GM18498 (cell line): Measurements from ENCODE around the gene OR52W1.

Experiments
- ATAC-seq: cut with Tn5 transposase; IDR thresholded peaks from one replicate; pipeline ENCODE4 v1.9.1; 2021; ENCODE audit warnings: mild to moderate bottlenecking, moderate library complexity; ENCODE audit not compliant: unreplicated experiment

OR52W1 gene, protein sequence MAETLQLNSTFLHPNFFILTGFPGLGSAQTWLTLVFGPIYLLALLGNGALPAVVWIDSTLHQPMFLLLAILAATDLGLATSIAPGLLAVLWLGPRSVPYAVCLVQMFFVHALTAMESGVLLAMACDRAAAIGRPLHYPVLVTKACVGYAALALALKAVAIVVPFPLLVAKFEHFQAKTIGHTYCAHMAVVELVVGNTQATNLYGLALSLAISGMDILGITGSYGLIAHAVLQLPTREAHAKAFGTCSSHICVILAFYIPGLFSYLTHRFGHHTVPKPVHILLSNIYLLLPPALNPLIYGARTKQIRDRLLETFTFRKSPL

DNA sequence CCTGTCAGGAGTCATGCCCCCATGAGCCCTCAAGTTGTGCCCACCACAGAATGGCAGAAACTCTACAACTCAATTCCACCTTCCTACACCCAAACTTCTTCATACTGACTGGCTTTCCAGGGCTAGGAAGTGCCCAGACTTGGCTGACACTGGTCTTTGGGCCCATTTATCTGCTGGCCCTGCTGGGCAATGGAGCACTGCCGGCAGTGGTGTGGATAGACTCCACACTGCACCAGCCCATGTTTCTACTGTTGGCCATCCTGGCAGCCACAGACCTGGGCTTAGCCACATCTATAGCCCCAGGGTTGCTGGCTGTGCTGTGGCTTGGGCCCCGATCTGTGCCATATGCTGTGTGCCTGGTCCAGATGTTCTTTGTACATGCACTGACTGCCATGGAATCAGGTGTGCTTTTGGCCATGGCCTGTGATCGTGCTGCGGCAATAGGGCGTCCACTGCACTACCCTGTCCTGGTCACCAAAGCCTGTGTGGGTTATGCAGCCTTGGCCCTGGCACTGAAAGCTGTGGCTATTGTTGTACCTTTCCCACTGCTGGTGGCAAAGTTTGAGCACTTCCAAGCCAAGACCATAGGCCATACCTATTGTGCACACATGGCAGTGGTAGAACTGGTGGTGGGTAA lies at the start of gene OR52W1:
Gene OR52W1, plus strand, starts transcription at position 51 of the 637 bp plus-strand sequence. Its CDS starts 0 bp downstream, at position 51.
- no peak for ATAC-seq

DNA sequence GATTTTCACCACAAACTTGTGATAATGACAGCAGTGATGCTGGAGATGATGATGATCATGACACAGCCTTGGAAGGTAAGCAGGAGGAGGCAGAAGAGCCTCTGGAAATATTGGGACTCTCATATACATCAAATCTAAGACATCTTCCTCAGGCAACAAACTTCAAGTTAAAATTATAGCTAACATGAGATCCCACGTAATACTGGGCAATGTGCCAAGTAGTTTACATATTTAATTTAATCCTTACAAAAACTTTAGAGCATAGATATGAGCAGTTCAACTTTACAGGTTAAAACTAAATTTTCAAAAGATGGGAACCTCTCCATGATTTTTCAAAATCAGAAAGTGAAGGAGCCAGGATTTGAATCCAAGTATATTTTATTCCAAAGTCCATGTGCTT lies 47.9 kb upstream of the OR52W1 start:
- ATAC-seq = no peak

DNA sequence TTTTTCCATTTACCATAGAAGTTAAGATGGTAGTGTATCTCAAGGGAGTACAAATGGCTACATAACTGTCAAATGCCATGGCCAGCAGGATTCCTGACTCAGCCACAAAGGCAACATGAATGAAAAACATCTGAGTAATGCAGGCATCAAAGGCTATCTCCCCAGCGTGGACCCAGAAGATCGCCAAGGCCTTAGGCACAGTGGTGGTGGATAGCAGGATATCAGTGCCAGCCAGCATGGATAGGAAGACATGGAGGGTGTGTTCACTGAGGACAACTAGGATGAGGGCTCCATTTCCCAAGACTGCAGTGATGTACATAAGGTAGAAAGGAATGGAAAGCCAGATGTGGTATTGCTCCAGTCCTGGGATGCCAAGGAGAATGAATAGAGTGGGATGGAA lies 46.9 kb upstream of the OR52W1 start:
- ATAC-seq = no peak

DNA sequence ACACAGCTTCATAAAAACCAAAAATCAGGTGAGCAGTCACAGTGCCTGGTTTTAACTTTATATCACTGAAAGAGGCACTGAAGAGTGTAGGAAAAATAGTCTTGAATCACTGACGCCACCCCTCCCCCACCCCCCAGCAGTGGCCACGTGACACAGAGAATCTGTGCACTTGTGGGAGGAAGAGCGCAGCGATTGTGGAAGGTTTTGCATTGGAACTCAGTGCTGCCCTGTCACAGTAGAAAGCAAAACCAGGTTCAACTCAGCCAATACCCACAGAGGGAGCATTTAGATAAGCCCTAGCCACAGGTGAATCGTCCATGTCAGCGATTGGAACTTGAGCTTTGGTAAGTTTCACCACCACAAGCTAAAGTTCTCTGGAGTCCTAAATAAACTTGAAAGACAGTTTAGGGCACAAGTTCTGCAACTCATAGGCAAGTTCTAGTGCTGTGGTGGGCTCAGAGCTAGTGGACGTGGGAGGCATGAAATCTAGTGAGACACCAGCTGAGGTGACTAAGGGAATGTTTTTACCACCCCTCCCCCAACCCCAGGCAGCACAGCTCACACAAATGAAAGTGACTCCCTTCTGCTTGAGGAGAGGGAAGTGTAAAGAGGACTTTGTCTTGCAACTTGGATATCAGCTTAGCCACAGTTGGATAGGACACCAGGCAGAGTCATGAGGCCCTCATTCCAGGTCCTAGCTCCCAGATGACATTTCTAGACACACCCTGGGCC lies 42.2 kb upstream of the OR52W1 start:
- no peak for ATAC-seq

DNA sequence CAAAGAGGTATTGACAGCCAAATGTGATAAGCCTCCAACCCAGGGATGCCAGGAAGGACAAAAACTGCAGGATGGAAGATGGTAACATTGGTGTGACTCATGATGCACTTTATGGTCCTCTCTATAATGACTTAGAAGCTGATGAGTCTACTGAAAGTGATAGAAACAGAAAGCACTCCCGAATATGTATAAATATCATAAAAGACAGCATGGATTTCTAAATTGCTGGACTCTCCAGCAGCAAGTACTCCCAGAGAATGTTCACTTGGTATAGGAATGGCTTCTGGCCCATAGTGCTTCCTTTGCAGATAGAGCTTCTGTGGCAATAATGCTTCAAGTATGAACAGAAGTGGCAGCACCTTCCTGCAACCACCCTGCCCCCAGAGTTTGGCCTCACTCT lies 28.8 kb upstream of the OR52W1 start, which contains the start of gene OR52B2:
Gene OR52B2, minus strand, starts transcription at position 101 of the 400 bp plus-strand sequence. Its CDS starts 0 bp downstream, at position 101.
- ATAC-seq = no peak

DNA sequence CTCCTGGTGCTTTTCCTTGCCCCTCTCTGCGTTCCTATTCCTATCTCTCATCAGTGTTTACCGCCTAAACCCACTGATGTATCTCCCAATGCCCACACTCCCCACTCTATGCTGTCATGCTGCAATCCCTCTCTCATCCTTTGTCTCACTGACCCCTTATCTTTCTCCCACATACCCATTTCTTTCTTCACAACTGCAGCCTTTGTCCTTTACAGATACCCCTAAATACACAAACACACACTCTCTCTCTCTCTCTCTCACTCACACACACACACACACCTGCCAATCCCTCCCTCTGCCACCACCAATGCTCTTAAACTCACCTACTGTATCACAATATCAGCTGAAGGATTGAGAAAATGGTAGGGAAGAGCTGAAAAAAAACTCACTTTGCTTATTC lies 23.6 kb upstream of the OR52W1 start:
- ATAC-seq = no peak

DNA sequence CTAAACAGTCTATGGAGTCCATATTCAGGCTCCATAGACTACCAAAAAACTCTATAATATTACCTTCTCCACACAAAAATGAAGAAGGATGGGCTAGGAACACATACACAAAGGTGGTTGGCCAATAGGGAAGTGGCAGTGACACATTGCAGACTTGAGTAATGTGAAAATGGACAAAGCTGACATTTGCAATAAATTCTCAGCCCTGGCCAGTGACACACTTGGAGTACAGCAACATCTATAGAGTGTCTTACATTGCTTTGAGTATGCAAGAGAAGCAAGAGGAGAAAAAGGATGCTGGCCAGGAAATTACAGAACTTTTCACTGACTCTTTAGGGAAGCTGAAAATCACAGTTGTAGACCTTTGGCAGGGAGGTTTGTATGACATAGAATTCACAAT lies 7.3 kb upstream of the OR52W1 start:
- no peak for ATAC-seq

DNA sequence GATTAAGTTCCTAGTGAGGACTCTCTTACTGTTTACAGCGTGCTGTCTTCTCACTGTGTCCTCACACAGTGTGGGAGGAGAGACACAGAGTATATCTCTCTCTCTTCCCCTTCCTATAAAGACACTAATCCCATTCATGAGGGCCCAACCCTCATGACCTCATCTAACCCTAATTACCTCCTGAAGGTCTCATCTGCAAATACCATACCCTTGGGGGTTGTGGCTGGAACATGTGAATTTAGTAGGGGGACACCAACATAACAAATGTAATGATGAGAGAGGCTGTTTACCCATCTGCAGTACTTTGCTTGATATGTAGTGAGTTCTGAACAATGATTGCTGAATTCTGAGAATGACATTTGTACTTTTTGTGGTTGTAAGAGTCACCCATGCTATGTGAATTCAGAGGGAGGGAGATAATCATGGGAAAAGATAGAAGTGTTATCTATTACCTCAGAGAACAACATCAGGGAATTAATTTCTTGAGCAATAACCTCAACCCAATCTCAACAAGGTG lies 4.9 kb upstream of the OR52W1 start:
- ATAC-seq = no peak

DNA sequence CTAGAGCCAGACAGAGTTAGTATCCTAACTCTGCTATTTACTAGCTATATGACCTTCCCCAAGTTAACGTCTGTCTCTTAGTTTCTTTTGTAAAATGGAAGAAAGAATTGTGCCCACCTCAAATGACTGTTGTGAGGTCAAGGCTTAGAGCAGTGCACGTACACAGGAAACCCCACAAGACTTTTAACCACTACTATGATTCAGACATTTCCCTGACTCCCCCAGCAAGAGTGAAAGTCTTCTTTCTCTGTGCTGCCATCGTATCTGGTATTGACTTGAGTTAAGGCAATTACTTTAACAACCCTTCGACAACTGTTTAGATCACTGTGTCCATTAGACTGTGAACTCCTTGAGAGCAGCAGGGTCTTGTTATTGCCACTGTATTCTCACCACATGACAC lies 2.6 kb upstream of the OR52W1 start:
- ATAC-seq = no peak

DNA sequence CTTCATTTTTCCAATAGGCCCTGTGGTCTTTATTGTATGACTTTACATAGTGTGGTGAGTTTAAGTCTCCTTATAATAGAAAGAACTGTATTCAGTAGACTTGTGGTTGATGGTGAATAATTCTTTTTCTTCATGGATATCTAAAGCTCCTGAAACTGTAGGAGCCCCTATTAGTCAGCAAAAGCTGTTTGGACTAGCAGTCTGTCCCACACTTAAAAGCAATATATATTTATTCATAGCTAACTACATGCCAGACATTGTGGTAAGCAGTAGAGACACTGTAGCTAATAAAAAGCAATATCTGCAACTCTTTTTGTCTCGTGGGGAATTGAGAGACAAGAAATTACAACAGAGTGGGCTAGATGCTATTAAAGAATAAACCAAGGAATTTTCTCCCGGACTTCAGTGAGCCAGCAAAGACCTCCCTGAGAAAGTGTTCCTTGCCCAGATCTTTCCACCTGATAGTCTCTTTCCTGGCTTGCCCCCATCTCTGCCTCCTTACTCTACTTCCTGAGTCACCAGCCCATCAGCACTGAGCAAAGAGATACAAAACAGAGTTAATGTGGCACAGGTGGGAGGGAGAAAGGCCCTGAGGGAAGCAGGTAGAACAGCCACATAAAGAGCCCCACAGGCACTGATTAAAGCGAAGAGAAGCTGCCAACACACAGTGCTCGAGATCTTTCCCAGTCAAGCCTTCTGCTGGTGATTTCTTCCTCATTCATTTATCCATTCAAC lies 1.4 kb upstream of the OR52W1 start:
- no peak for ATAC-seq

DNA sequence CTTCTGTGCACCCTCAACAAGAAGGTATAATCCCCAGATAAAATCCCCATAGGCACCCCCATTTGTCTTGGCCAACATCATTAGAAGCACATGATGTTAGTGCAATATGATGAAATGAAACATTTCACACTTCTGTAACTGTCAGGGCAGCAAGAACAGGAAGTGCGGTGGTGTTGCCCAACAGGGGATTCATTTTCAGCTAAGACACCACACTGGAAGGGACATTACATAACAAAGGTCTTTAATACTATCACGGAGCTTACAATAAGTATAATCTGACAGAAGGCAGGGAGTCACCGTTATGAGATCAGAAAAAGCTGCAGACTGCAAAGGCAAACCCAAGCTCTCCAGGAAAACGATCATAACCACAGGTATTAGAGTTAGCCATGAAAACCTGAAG lies 2.0 kb downstream of the OR52W1 start:
- ATAC-seq = no peak

DNA sequence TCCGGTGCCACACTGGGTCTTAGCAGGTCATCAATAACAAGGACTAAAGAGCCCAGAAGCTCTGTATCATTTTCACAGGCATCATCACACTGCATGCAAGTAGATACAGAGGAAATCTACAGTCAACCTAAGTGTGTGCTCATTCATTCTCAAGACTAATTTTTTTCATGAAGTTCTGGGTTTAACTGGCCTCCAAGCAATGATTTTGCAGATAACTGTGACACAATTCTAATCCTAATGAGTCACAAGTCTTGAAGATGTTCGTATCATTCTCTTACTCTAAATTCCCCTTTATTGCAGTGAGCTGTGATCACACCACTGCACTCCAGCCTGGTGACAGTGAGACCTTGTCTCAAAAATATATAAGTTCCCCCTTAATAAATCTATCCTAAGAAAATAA lies 2.5 kb downstream of the OR52W1 start:
- no peak for ATAC-seq

DNA sequence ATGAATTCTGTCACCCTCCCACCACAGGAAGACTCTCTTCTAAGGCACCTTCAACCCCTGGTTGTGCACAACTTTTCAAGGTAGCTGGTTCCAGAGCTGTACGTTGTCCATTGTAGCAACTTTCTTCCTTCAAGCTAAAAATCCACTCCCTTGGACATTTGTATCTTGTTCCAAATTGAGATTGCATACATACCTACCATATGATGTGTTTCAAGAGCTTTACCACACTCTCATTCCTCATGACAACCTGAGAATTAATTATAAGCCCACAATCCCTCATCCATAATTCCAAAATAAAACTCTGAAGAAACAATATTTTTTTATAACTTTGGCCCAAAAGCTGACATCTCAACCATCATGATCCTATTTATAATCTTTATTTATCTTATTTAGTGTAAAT lies 3.0 kb downstream of the OR52W1 start:
- no peak for ATAC-seq

DNA sequence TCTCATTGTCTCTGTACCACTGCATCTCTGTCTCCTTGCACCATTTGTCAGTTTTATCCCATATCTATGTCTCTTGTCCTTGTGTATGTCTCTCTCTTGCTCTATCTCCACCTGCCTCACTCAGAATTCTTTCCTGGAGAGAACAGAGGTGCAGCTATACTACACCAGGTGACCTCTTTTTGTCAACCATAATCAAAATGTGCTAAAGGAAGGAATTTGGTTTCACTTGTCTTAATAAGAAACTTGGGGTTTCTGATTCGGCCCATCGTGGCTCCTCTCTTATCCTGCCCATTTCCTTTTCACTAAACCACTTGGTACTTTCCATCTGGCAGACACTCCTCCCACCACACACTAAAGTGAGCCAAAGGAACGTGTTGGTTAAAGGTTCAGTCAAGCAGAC lies 4.3 kb downstream of the OR52W1 start:
- peak; percentile 77 for ATAC-seq

DNA sequence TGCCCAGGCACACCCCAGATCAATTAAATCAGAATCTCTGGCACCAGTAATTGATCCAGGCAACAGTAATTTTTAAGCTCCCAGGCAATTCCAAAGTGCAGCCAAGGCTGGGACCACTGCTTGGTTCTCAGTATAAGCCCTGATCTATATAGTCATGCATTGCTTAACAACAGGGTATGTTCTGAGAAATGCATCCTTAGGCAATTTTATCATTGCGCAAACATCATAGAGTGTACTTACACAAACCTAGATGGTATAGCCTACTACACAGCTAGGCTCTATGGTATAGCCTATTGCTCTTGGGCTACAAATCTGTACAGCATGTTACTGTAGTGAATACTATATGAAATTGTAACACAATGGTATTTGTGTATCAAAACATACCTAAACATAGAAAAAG lies 5.7 kb downstream of the OR52W1 start:
- ATAC-seq = no peak

DNA sequence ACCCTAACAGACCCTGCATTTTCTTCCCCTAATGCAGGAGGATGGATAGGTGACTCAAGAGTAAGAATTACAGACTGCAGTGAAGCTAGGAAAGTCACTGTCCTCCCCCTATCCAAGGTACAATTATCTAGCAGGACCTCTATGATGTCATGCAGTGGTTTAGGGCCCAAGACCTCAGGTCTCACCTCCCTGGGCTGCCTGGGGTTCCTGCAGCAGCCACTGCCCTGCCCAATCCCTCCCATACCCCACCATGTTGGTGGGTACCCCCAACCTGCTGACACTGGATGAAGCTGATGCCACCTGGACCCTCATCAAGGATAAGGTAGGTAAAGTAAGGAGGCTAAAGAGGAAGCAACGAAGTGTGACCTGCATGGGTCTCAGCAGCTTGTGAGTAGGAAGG lies 6.3 kb downstream of the OR52W1 start, which contains the start of gene C11orf42:
Gene C11orf42, plus strand, starts transcription at position 192 of the 400 bp plus-strand sequence. Its CDS starts 59 bp downstream, at position 251.
- ATAC-seq = no peak

DNA sequence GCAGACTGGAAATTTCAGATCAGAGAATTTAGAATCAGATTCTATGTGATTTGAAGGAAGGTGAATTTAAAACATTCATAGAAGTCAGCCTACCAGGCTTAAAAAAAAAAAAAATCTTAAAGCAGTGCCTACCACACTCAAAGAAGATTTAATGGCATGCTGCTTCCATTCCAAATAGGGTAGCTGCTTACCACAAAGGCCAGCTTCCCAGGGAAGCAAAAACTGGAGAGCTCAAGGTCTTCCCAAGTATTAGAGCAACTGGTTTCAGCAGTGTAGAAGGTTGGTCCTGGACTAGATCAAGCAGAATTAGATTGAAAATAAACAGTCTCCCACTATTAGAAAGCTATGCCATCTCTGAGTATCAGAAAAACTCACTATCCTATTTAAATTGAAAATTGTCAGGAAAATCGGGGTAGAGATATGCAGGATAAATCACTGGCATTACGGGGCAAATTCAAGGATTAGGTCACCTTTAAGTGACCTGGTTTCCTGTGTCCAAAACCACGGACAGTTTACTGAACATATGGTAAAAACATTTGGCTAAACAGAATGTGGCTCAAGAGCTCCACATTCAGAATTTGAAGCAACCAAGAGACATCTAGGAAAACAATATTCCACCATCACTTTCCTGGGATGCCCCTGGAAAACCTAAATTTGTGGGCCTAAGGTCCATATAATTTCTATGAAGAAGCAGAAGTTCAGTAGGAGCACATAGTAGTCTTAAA lies 7.6 kb downstream of the OR52W1 start:
- no peak for ATAC-seq

DNA sequence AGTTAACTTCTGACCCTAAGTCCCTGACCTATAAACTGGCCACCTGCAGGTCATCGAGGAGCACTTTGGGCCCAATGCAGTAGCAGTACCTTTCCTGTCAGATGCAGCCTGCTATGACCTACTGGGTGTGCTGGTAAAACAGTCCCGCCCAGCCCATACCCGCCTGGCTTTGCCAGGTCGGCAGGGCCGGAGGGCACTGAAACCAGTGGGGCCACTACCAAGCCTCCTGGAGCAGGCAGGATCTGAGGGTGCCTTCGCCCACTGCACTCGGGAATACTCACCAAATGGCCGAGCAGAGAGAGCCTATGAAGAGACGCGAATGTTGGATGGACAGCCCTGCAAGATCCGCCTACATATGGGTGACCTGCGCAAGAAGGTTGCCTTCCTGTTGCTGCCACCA lies 10.8 kb downstream of the OR52W1 start:
- ATAC-seq = no peak

DNA sequence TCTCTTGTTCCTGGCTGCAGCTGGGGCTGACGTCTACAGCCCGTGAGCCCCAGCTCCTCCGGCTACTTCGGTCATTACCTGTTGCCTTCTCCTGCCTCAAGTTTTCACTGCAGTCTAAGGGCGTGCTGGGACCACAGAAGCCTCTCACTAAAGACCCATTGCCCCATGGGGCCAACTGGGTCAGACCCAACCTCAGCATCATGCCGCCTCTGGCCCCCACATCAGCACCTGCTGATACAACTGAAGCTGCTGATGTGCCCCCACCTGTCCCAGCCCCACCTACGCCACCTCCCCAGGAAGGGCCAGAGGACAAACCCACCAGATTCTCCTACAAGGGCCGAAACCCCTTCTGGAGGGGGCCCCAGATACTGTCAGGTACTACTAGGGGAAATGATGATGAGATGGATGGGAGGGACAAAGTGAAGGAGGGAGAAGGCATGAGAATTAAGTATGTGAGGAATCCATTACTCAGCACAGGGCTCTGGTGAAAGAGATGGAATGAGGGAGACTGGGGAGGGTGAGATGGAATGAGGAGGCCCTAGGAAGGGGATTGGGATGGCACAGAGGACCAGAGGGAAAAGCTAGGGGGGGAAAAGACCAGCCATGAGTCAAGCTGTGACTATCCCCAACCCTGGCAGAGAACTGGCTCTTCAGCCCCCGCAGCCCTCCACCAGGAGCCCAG lies 11.4 kb downstream of the OR52W1 start:
- no peak for ATAC-seq

DNA sequence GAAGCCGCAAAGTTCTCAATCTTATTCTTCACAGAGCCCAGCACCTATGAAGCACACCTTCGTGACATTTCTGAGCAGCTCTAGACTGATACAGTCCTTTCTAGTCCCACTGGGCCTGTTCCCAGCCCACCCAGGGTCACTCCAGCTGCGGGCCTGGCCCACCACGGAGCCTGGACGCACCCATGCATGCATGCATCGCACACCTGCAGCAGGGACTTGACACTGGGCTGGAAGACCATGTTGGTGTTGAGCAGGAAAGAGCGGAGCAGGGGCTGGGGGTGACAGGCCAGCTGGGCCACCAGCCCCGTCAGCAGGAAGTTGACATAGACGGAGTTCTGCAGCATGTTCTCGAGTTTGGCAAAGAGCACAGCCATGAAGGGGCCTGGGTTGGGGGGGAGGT lies 15.5 kb downstream of the OR52W1 start:
- ATAC-seq = no peak
